ENCODE measurements around the gene NPTX1.

DNA sequence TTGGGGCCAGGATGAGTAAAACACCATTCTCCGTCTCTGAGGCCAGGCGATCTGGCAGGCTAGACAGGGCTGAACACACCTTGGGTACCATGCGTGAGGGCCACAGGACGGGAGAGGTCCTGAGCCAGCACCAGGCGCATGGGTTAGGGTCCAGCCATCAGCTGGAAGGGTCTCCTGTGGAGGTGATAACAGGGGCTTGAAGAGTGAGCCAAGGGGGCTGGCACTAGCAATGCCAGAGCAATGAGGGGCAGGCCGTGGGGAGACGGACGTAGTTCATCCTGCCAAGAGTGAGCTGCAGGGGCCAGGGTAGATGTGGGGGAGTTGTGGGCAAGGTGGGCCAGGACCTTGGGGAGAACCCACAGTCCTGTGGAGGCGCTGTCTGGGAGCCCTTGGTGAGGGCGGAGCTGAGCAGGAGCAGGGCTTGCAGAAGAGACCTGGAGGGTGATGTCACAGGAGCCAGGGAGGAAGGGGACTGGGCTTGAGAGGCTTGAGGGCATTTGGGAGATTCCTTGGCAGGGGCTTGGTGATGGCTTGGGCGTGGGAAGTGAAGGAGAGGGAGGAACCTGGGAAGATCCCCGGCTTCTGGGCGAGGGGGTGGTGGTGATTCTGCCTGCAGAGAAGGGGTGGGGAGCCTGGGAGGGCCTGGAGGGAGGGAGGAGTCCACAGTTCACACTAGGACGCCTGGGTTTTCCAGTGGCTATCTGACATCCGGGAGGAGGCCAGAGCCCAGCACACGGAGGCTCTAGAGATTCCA lies 6.3 kb upstream of the NPTX1 start:
- TF ChIP-seq, protein P1, sequence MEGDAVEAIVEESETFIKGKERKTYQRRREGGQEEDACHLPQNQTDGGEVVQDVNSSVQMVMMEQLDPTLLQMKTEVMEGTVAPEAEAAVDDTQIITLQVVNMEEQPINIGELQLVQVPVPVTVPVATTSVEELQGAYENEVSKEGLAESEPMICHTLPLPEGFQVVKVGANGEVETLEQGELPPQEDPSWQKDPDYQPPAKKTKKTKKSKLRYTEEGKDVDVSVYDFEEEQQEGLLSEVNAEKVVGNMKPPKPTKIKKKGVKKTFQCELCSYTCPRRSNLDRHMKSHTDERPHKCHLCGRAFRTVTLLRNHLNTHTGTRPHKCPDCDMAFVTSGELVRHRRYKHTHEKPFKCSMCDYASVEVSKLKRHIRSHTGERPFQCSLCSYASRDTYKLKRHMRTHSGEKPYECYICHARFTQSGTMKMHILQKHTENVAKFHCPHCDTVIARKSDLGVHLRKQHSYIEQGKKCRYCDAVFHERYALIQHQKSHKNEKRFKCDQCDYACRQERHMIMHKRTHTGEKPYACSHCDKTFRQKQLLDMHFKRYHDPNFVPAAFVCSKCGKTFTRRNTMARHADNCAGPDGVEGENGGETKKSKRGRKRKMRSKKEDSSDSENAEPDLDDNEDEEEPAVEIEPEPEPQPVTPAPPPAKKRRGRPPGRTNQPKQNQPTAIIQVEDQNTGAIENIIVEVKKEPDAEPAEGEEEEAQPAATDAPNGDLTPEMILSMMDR (IDR thresholded peaks at IDR 0.05) = no peak
- TF ChIP-seq RAD21 (conservative IDR thresholded peaks at IDR 0.05 in 1 of 2, IDR thresholded peaks at IDR 0.05 in 1 of 2) = no peak
